HG02870 (cell line): ENCODE data around the gene MYO9B.

Source experiments
- ATAC-seq: cut with Tn5 transposase; IDR thresholded peaks from one replicate; pipeline ENCODE4 v1.9.1; 2021; ENCODE audit warnings: mild to moderate bottlenecking, moderate library complexity; ENCODE audit not compliant: unreplicated experiment

Gene MYO9B

GRCh38 chr19:17075035-17075863 lies at the start of gene MYO9B, which contains the start of gene HAUS8:
MYO9B (plus strand) TSS chr19:17075777; CDS start chr19:17101718, 25,941 bp downstream.
HAUS8 (minus strand) TSS chr19:17075452; CDS start chr19:17075422, 30 bp downstream.
- ATAC-seq = peak; percentile 66

DNA sequence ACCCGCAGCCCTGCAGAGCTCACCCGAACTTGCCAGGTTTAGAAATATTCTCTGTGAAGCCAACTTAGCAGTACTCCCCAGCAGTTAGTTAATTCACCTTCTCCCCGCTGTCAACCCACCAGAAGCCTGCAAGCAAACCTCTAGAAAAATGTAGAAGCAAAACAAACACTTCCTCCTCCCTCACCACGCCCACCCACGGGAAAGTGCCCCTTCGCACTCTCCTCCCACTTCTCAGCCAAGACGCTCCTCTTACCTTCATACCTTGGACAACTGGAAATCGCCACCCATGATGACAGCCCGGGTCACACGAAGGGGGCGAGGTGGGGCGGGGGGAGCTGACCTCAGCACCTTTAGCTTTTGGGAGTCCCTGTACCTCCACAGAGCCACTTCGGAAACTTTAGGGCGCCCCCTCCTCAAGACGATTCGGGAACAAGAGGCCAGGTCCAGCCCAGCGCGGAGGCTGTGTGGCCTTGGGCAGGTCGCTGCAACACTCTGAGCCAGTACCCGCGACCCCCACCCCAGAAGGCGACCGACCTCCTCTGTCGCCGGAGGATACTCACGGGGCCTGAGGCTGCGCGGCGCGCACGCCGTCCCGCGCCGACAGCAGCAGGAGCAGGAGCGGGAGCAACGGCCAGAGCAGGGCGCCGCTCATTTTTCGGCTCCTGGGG lies 49.5 kb upstream of the MYO9B start:
- ATAC-seq = no peak

DNA sequence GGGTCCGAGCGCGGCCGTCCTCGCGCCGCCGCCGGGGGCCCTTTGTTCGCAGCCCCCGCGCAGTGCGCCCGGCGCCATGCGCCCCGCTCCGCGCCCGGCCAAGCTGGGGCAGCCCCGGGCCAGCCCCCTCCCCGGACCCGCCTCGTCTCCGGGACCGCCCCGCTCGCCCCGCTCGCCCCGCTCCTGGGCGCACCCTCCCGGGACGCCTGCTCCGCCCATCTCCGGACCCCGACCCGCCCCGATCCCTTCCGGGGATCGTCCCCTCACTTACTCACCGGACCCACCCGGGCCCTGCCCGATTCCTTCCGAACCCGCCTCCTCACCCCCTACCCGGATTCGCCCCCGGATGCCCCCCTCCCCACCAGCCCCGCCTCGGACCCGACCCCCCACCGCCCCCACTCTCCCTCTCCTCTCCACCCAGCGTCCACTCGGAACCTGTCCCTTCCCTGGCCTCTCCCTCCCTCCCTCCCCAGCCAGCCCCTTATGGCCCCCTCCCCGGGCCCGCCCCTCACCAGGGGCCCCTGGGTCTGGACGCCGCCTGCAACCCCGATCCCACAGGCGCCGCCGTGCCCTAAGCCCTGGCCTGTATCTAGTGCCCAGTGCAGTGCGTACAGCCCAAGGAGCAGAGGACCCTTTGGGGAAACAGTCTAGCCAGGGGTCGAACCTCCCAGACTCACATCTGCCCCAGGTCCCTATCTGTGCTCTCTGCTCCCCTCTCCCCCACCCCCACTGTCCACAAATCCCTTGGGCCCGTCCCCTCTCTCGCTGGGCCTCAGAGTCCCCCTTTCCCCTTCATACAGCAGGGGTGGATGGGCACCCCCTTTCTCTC lies 48.7 kb upstream of the MYO9B start, which contains the start of gene CPAMD8:
Gene CPAMD8 (minus strand): TSS at position 105 of the 829 bp plus-strand sequence. CDS start 168 bp downstream, outside the sequence.
- ATAC-seq = no peak

DNA sequence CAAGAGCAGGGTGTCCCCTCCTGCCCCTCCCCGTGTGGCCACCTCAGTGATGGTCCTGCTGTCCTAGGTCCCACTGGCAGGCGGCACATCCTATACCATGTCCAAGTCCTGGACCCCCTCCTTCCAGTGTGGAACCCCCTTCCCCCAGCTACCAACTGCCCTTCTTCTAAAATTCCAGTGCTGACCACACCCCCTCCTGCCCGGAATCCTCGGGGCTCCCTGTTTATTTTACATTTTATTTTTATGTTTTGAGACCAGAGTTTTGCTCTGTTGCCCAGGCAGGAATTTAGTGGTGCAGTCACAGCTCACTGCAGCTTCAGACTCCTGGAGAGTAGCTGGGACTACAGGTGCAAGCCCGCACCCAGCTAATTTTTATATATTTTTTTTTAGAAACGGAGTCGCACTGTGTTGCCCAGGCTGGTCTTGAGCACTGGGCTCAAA lies 48.0 kb upstream of the MYO9B start:
- no peak for ATAC-seq

DNA sequence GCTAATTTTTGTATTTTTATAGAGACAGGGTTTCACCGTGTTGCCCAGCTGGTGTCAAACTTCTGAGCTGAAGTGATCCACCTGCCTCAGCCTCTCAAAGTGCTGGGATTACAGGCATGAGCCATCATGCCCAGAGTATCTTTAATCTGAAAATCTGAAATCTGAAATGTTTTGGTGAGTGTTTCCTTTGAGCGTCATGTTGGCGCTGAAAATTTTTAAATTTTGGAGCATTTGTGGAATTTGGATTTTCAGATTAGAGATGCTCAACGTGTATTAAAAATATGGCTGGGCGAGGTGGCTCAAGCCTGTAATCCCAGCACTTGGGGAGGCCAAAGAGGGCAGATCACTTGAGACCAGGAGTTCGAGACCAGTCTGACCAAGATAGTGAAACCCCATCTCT lies 43.8 kb upstream of the MYO9B start:
- no peak for ATAC-seq

GRCh38 chr19:17035842-17036424 lies 39.6 kb upstream of the MYO9B start:
- no peak for ATAC-seq

GRCh38 chr19:17036640-17037039 lies 38.9 kb upstream of the MYO9B start:
- no peak for ATAC-seq

GRCh38 chr19:17037184-17037583 lies 38.4 kb upstream of the MYO9B start:
- ATAC-seq = no peak

- no peak for ATAC-seq
Measured at GRCh38 chr19:17037966-17038500, 37.5 kb upstream of the MYO9B start.

DNA sequence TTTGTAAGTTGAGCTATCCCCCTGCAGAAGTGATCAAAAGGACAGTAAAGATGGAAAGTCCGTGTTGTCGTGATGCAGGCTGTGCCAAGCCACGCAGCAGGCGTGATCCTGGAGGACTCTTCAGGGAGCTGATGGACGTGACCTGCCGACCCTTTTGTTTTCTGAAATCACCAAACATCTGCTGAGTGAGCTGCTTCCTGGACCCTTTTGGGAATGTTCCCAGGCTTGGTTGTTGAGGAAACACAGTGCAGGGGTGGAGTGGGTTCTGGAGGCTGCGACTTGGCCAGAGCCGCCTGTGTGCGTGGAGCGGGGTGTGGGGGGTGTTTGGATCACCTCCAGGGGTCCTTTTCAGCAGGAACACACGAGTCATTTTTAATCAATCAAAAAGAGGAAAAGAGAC lies 33.6 kb upstream of the MYO9B start:
- ATAC-seq = no peak

DNA sequence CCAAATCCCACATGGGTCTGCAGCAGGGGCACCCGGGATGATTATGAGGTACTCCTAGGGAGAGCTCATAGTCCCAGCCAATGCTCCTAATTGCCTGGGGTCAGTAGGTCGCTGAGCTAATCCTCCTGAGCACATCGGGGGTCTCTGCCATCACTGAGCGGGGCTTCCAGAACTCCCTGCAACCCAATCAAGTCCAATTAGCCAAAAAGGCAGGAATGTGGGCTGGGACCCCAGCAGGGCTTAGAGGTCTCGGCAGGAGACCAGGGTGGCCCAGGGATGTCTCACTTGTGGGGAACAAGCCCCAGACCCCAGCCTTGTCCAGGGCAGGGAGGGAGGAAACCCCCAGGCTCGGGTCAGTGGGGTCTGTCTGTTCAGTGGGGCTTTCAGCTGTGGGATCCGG lies 31.8 kb upstream of the MYO9B start:
- ATAC-seq = no peak

- no peak for ATAC-seq
Measured at GRCh38 chr19:17045907-17046502, 29.6 kb upstream of the MYO9B start.

DNA sequence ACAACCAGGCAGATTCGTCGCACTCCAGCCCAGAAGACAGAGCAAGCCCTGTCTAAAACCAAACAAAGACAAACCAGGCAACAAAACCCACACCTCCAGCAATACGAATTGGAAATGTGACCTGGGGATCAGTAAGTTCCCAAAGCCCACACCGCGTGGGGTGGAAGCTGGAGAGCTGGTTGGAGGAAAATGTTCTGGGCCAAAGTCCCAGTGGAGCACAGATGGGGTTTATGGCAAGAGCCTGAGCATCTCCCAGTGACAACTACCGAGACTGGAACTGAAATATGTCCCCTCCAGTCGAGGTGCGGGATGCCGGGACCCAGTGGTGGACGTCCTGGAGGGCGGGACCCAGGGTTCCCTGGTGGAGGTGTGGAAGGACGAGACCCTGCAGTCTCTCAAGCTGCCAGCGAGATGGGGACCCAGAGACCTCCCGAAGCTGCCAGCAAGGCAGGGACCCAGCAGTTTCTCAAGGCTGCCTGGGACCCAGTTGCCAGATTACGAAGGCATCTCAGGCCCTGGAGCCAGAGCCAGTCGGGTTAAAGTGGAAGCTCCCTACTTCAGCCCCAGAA lies 26.6 kb upstream of the MYO9B start:
- no peak for ATAC-seq

DNA sequence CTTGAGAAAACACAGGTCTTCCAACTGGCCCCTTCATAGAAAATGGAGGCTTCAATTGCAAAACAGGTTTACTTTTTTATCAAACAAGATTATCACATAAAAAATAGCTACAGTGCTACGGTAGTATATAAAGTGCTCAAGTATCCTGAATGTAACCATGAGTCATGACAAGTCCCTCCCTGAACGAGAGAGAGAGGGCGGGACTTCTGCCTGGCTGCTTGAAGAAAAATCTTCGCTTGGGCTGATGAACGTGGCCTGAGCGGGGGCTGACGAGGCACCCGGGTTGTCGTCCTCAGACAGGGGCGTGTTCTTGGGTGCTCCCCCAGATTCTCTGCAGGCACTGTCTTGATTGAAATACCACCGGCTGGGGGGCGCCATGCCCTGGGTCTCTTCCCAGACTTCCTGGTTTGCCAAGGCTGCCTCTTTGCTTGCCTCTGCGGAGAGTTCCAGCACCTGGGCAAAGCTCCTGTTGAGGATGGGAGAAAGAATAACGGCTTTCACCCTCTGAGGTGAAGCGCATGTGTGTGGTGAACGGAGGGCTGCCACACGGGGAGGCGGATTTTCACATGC lies 25.8 kb upstream of the MYO9B start:
- ATAC-seq = no peak

DNA sequence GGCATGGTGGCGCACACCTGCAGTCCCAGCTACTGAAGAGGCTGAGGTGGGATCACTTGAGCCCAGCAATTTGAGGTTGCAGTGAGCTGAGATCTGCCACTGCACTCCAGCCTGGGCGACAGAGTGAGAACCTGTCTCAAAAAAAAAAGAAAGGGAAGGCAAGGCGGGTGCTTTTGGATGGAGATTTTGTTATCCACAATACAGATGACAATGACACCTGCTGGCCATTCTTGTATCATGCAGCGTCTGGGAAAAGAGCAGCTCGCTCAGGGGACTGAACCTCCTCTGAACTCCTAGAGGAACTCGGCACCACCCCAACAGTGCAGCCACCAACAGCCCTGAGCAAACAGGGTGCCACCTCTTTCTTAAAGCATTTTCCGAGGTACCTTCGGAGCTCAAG lies 23.1 kb upstream of the MYO9B start:
- ATAC-seq = no peak

DNA sequence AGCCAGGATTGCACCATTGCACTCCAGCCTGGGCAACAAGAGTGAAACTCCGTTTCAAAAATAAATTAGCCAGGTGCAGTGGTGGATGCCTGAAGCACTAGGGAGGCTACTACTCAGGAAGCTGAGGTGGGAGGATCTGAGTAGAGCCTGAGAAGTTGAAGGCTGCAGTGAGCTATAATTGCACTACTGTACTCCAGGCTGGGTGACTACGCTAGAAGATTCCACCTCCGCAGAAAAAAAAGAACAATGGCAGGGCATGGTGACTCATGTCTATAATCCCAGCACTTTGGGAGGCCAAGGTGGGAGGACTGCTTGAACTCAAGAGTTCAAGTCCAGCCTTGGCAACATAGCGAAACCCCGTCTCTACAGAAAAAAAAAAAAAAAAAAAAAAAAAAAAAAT lies 20.8 kb upstream of the MYO9B start:
- ATAC-seq = no peak

DNA sequence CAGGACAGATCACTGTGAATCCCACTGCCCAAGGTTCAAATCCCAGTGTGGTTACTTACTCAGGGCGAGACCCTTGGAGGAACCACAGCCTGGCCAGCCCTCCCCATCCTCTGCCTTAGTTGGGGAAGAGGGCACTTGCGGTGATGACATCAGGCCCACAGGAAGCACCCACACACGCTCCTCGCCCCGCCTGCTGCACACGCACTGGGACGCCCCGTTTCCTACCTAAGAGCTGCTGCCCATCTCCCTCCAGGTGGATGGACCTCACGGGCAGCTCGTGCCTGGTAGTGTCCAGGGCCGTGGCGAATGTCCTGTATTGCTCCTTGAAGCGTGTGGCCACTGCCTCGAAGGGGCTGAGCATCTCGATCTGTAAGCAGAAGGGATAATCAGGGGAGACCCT lies 19.9 kb upstream of the MYO9B start:
- ATAC-seq = no peak

GRCh38 chr19:17058236-17058635 lies 17.3 kb upstream of the MYO9B start:
- ATAC-seq = no peak

DNA sequence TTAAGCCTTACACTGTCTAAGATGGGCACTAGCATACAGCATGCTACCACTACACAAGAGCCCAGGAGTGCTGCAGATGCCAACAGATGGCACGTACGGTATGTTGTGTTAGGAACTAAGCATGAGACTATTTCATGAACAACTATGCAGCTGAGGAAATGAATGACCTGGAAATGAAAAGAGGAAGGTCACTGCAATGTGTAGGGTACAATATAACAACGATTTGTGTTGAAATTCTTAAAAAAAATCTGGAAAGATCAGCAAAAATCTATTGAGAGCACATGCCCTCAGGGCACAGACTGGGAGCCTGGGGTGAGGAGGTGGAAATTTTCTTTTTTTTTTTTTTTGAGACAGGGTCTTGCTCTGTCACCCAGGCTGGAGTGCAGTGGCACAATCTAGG lies 14.8 kb upstream of the MYO9B start:
- ATAC-seq = no peak
